ENCODE data around the gene TMEM79.

- TF ChIP-seq, protein P1, sequence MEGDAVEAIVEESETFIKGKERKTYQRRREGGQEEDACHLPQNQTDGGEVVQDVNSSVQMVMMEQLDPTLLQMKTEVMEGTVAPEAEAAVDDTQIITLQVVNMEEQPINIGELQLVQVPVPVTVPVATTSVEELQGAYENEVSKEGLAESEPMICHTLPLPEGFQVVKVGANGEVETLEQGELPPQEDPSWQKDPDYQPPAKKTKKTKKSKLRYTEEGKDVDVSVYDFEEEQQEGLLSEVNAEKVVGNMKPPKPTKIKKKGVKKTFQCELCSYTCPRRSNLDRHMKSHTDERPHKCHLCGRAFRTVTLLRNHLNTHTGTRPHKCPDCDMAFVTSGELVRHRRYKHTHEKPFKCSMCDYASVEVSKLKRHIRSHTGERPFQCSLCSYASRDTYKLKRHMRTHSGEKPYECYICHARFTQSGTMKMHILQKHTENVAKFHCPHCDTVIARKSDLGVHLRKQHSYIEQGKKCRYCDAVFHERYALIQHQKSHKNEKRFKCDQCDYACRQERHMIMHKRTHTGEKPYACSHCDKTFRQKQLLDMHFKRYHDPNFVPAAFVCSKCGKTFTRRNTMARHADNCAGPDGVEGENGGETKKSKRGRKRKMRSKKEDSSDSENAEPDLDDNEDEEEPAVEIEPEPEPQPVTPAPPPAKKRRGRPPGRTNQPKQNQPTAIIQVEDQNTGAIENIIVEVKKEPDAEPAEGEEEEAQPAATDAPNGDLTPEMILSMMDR (IDR thresholded peaks at IDR 0.05) = no peak
- TF ChIP-seq POLR2AphosphoS5 (IDR thresholded peaks at IDR 0.05; ENCODE audit: low read depth, low read length) (no peak), TCF7L2 (IDR thresholded peaks at IDR 0.05; ENCODE audit: low read depth, low read length) (no peak), SIN3A (IDR thresholded peaks at IDR 0.05; ENCODE audit: borderline replicate concordance, insufficient read depth, low read depth, low read length) (no peak)
Observed at GRCh38 chr1:156289857-156290256, 5.7 kb downstream of the TMEM79 start.

Measured in Panc1 (cell line).